Body of pancreas (tissue), 4 donors: ENCODE data around the gene B3GNT9. TPM values are rescaled to one million over a fixed set of nuclear protein-coding genes. Genes with fewer than 3 reads are reported as not detected.

Experiments used
- ATAC-seq: fragments of 150-250 bp; one replicate; pipeline ENCODE4 v1.9.1; 2016
- DNase-seq, 4 donors: peaks; one replicate each; pipeline ENCODE4 v3.0.0-alpha.2; 2019
- H3K27ac ChIP-seq, 4 donors: fragments of 200-600 bp; sonication (generic); 1 replicate in 3 of 4; 2 replicates in 1 of 4; pipeline versions ENCODE4 v1.5.1 to v1.6.1; 2016 to 2019; ENCODE audit warnings: mild to moderate bottlenecking in 1 of 4, mixed read lengths in 1 of 4, moderate library complexity in 1 of 4
- H3K27me3 ChIP-seq, 2 donors: fragments of 200-600 bp; sonication (generic); one replicate each; pipeline ENCODE4 v1.6.0; 2016; ENCODE audit warnings: mild to moderate bottlenecking in 1 of 2
- H3K36me3 ChIP-seq, 2 donors: fragments of 200-600 bp; sonication (generic); replicated peaks in 1 of 2; 2 replicates each; pipeline ENCODE4 v1.5.1; 2016; ENCODE audit warnings: low read depth in 2 of 2; ENCODE audit not compliant: insufficient read depth in 1 of 2
- H3K4me1 ChIP-seq: fragments of 200-600 bp; sonication (generic); one replicate; pipeline ENCODE4 v1.6.0; 2016
- H3K4me3 ChIP-seq, 2 donors: fragments of 200-600 bp; sonication (generic); 1 replicate in 1 of 2; 2 replicates in 1 of 2; pipeline ENCODE4 v1.5.1; 2016 to 2019
- H3K9me3 ChIP-seq, 3 donors: fragments of 200-600 bp; sonication (generic); 1 replicate in 2 of 3; 2 replicates in 1 of 3; pipeline ENCODE4 v1.5.1; 2016
- POLR2A ChIP-seq, 3 donors: fragments of 450-650 bp; IDR thresholded peaks; one replicate each; pipeline ENCODE4 v1.6.1; 2016; ENCODE audit warnings: antibody characterized with exemption in 3 of 3, mild to moderate bottlenecking in 2 of 3
- WGBS, 2 donors: methylation state at CpG; one replicate each; pipeline ENCODE4 v1.1.5; 2017; 5-methylcytosine and 5-hydroxymethylcytosine counted together
- intact Hi-C: fragments of 100-400 bp; cut with DNase I; formaldehyde crosslinking; loops from one replicate; pipeline ENCODE4 v1.15.1; 2023
- total RNA-seq, 2 donors: library from RNA; depleted of rRNA; stranded (reverse); fragments of >200 nt; gene quantifications; one replicate each; pipeline ENCODE4 v1.1.0, GENCODE V29; 2016
- TF ChIP-seq, protein P1 (sequence below), 7 experiments: fragments of 450-650 bp in 4 of 7; fragments of 200-600 bp in 3 of 7; sonication (generic) in 3 of 7; IDR thresholded peaks; one replicate each; pipeline ENCODE4 v1.5.1; 2016 to 2019; ENCODE audit warnings: antibody characterized with exemption in 7 of 7

The B3GNT9 gene
- total RNA-seq, 2 donors from 2014 or later, result 8.3 to 9.9 TPM

GRCh38 chr16:67176662-67177061 lies 25.9 kb upstream of the B3GNT9 start:
- Histone ChIP-seq H3K9me3 (no peaks in the 10 kb centered on the region), H3K36me3 (no peaks in the 10 kb centered on the region), H3K4me1 (peaks cover 40% of the 10 kb centered on the region), H3K27me3 (no peaks in the 10 kb centered on the region), H3K27ac (no peak overlapping the region), H3K4me3 (no peak overlapping the region)
- WGBS, 2 donors, result 89 to 94% methylated on average over 9 to 11 of the region's 12 CpGs
- ATAC-seq, result no peak
- intact Hi-C loops, result no loop called here
- no peak for TF ChIP-seq POLR2A (IDR thresholded peaks at IDR 0.05)
- TF ChIP-seq, protein P1, sequence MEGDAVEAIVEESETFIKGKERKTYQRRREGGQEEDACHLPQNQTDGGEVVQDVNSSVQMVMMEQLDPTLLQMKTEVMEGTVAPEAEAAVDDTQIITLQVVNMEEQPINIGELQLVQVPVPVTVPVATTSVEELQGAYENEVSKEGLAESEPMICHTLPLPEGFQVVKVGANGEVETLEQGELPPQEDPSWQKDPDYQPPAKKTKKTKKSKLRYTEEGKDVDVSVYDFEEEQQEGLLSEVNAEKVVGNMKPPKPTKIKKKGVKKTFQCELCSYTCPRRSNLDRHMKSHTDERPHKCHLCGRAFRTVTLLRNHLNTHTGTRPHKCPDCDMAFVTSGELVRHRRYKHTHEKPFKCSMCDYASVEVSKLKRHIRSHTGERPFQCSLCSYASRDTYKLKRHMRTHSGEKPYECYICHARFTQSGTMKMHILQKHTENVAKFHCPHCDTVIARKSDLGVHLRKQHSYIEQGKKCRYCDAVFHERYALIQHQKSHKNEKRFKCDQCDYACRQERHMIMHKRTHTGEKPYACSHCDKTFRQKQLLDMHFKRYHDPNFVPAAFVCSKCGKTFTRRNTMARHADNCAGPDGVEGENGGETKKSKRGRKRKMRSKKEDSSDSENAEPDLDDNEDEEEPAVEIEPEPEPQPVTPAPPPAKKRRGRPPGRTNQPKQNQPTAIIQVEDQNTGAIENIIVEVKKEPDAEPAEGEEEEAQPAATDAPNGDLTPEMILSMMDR (IDR thresholded peaks at IDR 0.05), result no peak
- DNase-seq, result no peak

- Histone ChIP-seq H3K27me3 (no peaks in the 10 kb centered on the region), H3K9me3 (no peaks in the 10 kb centered on the region), H3K4me1 (peaks cover 53% of the 10 kb centered on the region), H3K4me3 (no peak overlapping the region), H3K27ac (peak overlapping the region; percentile 76 to 94 (median 87)), H3K36me3 (no peaks in the 10 kb centered on the region)
- no peak for TF ChIP-seq POLR2A (IDR thresholded peaks at IDR 0.05)
- TF ChIP-seq, protein P1 (IDR thresholded peaks at IDR 0.05), result no peak
- intact Hi-C loops, result no loop called here
- 57 to 94% methylated on average over 10 to 31 of the region's 31 CpGs for WGBS, 2 donors
- no peak for ATAC-seq
- DNase-seq, result no peak
Measured at GRCh38 chr16:67174706-67175231, 24.0 kb upstream of the B3GNT9 start.

DNA sequence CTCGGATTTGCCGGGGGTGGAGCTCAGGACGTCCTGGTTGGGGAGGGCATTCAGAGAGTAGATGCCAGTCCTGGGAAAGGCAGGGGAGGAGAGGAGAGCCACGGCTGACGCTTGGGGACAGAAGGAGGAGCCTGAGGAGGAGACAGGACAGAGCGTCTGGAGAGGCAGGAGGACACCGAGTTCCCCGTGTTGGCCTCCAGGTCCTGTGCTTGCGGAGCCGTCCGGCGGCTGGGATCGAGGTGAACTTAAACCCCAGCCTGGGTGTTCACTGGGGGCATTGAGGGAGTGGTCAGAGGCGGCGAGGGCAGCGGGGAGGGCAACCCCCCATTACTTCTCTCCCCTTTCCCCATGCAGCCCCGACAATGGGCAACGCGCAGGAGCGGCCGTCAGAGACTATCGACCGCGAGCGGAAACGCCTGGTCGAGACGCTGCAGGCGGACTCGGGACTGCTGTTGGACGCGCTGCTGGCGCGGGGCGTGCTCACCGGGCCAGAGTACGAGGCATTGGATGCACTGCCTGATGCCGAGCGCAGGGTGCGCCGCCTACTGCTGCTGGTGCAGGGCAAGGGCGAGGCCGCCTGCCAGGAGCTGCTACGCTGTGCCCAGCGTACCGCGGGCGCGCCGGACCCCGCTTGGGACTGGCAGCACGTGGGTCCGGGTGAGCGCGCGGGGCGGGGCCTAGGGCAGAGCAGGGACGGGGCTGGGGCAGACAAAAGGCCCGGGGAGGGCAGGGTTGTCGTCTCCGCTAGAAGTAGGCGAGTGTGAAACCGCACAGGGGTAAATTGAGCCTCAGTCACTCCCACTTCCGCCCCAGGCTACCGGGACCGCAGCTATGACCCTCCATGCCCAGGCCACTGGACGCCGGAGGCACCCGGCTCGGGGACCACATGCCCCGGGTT lies 23.3 kb upstream of the B3GNT9 start:
- peak; percentile 71 to 86 (median 79) for TF ChIP-seq POLR2A (IDR thresholded peaks at IDR 0.05)
- TF ChIP-seq, protein P1 (IDR thresholded peaks at IDR 0.05), result peak in 6 of 7 experiments; percentile 11 to 55 (median 43)
- Histone ChIP-seq H3K27me3 (no peaks in the 10 kb centered on the region), H3K36me3 (no peaks in the 10 kb centered on the region), H3K4me3 (no peak overlapping the region), H3K27ac (peak overlapping the region; percentile 76 to 94 (median 87)), H3K4me1 (peaks cover 60% of the 10 kb centered on the region), H3K9me3 (no peaks in the 10 kb centered on the region)
- ATAC-seq, result peak; percentile 64
- DNase-seq, result peak; percentile 88 to 95 (median 95)
- 0 to 2% methylated on average over 34 to 57 of the region's 71 CpGs for WGBS, 2 donors
- intact Hi-C loops, result no loop called here

DNA sequence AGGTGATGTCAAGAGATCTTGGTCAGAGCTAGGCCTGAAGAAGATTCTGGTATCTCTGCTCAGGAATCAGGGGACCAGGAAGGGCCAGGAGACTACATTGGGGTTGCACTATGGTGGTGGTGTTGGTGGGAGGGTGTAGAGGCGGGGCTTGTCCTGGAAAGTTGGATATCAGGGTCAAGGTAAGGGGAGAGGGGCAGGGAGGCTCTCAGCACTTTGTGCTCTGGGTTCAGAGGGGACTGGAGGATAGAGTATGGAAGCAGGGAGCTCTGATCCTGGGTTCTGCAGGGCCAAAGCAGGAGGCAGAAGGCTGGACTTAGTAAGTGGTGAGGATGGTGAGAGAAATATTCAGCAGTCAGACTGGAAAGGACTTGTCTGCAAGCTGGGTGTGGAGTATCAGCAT lies 22.5 kb upstream of the B3GNT9 start:
- ATAC-seq, result no peak
- WGBS, 2 donors, result 78 to 82% methylated on average over 1 of the region's 1 CpG
- Histone ChIP-seq H3K27me3 (no peaks in the 10 kb centered on the region), H3K36me3 (no peaks in the 10 kb centered on the region), H3K4me1 (peaks cover 55% of the 10 kb centered on the region), H3K9me3 (no peaks in the 10 kb centered on the region), H3K27ac (peak overlapping the region; percentile 76 to 94 (median 87)), H3K4me3 (no peak overlapping the region)
- intact Hi-C loops, result no loop called here
- TF ChIP-seq POLR2A (IDR thresholded peaks at IDR 0.05), result no peak
- TF ChIP-seq, protein P1 (IDR thresholded peaks at IDR 0.05), result no peak
- no peak for DNase-seq
